CD4-positive, alpha-beta T cell treated with Interleukin-15 for 4 hours (primary cell): ENCODE data around the gene PAM.

Source experiments
- DNase-seq: peaks from one replicate; pipeline ENCODE4 v3.0.0-alpha.2; 2020; ENCODE audit warnings: low spot score

PAM gene

DNA sequence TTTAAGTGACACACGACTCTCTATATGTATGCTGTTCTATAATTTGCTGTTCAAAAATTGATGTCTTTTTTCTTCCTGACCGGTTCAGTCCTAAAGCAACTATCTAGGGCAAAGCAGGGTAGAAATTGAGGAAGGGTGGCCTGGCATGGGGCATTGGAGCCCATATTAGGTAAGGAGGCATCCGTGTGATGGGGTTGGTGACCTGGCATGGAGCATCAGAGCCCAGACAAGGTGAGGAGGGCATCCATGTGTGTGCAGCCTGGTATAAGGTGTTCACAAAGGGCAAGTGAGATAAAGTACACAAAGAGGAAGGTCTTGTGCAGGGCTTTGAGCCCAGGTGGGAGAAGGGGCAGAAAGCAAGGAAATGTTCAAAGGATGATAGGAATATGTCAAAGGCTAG, 104.9 kb downstream of the PAM start:
- DNase-seq: no peak

DNA sequence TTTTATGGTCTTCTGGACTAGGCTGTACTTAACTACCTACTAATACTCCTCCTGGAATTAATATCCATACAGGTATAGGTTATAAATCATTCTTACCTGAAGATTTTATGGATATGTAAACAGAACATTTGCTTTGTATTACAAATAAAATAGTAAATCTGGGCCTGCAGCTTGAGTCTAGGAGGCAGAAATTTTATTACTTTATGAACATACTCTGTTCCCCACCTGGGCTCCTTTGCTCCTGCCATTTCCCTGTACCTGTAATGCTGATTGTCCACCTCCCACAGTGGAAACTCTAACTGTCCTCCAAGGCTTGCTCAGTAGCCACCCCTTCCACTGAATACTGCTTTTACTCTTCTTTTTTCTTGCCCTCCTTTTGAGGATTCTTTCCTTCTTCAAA, 108.0 kb downstream of the PAM start:
- no peak for DNase-seq

DNA sequence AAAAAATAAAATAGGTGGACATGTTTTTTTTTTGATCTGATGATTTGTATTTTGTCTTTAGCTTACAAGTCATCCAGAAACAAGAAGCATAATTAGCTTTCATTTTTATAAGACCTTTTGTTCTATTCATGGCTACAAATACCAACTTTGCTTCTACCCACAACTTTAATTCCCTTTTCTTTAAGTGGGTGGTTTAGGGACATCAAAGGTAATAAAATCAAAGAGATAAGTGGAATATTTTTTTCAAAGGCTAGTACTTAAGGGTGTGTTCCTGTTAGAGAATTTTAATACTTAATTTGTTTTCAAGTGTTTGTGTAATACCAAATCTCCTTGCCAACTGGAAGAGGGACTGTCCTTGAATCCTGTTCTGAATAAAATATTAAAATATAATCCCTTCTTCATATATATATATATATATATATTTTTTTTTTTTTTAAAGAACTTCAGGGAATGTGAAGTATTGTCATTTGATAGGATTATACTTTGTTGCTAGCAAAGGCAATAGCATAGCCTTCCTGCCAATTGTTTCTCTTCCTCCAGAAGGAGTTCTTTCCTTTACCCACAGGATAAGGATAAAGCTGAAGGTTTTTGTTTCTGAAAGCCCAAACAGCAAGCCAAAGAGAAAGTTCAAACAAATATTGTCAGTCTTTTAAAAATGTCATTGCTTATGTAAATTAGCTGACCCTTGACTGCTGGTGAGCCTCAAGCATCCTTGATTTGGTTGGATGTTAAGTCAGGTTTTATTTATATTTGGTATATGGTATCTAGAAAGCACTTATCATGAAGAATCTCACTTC, 108.9 kb downstream of the PAM start:
- no peak for DNase-seq

DNA sequence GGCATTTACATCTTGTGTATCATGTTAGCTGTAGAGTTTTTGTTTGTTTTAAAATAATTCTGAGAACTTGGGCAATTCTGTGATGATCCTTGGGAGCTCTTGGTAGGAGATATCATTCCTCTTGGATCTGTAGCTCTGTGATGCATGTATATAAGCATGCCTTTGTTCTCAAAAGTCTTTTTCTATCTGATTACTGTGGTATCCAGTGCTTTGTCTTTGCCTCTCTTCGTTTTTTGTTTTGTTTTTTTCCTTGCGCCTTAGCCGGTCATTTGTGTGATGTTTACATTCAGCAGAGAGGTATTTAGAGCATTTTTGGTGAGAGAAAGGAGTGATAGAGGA, 110.0 kb downstream of the PAM start:
- no peak for DNase-seq

DNA sequence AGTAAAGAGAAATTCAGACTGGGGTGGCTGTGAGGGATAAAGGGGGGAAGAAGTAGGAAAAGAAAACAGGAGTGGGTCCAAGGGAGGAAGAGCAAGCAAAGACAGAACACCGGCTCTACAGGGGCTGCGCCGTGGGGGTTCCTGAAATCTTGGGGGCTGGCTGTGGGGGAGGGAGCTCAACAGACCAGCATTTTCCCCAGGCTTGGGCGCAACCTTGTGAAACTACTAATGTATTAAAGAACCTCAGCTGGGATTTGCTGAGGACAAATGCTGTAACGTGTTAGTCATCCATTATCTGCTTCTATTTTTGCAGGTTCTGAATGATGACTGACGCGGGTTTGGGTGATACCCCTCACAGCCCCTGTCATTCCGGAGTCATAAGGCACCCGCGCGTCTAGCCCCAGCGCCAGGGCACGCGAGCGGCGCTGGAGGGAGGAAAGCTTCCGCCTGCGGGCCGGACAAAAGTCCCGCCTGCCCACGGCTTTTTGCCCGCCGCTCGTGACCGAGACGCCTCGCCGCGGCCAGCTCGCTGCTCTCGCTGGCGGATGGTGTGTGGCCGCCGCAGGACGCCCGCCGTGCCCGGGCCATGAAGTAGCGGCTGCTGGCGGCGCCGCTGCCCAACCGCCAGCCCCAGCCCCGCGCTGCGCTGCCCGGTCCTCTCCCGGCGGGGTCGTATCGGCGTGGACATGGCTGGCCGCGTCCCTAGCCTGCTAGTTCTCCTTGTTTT, 110.6 kb downstream of the PAM start:
- DNase-seq: peak; percentile 25

DNA sequence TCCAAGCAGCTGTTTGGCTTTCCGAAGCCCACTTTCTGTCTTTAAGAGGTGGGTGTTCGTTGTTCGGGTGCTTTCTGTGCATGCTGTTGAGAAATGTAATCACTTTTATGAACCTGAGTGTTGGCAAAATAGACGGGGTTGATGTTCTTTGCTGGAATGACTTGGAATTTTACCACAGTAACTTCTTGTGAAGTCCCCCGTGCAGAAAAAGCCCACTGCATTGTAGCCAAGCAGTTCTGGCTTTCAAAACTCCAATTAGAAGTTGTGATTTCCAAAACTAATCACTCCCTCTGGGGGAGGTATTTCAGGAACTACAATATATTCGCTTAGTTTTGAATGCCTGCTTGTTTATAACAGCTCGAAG, 111.1 kb downstream of the PAM start:
- DNase-seq: no peak

DNA sequence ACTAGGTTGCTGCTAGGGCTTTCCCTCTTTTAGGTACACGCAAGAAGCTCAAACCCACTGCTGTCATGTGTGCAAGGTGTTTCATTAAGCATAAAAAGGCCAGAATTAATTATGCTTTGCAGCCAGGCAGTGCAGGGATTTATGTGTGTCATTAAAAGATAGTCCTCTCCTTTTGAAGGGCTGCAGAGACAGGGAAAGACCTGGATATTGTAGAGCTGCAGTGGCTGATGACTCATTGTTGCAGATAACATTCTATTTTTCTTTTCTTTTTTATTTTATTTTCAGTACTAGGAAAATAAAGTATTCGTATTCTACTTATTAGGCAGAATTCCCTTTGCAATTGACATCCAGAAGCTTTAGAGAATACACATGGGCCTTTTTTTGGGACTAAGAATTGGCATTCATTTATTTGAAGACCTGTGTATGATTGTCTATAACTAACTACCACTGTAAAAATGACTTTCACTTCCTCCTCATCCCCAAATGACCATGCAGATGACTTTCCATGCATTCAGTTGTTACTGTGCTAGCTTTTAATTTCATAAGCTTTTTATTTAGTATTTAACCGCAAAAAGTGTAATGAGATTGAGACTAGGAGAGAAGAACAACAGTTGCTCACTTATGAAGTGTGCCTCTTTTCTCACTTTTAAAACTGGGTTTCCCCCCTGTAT, 113.0 kb downstream of the PAM start:
- DNase-seq: no peak

DNA sequence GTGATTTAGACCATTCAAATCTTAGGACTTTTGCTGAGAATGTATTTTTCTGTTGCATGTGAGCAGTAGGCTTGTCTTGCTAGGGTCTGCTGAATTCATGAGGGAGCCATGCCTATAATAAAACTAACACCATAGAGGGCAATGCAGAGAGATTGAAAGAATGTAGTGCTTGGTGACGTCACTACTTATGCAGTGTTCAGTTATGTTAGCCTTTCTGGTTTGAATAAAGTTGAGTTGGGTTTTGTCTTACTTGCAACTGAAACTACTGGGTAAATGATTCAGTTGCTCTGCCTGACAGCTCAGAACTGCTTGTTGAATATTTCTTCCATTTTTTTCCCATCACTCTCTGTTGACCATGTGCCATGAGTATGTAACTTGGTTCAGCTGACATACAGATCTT, 114.1 kb downstream of the PAM start:
- DNase-seq: no peak

DNA sequence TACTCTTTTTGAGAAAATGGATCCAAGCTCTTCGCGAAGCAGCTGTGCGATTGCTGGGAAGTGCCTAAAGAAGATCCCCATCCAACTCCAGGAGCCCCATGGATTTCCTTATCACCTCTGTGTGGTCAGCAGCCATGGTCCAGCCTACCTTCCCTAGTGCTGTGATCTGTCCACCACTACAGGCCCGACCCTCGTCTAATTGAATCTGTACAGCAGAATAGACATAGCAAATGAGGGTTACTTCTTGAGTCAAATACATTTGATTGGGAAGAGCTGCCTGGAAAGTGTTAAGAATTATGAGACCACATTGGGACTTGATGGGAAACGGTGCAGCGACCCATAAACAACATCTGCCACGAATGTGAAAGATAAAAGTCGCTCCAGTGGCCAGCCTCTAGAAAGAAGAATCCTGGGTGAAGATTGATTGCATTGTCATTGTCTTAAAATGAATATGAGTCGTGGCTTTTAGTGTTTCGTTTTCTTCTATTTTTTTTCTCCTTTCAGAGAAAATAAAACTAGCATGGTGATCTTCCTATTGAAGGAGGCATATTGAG, 118.4 kb downstream of the PAM start:
- no peak for DNase-seq

DNA sequence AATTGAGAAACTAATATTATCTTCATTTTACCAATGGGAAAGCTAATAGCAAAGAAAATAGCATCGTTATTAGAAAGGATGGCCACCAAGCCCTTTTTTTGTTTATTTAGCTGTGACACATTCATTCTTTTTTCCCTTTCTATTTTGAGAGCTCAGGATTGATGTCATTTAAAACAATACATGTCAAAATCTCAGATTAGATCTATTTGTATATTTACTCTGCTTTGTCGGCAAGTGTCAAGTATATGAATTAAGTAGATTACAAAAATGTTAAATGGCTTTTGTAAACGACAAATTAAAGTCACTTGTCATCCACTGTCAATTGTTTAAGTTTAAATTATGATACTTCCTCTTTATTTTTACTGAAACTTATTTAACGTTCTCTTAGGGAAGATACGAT, 118.9 kb downstream of the PAM start:
- no peak for DNase-seq

DNA sequence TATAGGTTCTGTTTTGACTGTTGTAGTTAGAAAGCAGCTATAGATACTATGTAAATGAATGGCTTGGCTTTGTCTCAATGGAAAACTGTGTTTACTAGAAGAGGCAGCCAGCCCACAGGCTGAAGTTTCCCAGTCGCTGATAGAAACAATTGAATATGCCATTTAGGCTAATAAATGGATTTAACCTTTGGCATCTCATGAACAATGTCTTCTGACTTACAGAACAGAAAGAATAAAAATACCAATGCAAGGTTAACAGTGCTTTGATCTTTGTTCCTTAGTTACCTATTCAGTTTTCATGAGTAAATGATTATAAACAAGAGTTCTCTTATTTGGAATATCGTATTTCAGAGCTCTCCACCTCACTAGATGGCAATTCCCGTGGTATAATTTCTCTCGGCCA, 120.6 kb downstream of the PAM start:
- no peak for DNase-seq

DNA sequence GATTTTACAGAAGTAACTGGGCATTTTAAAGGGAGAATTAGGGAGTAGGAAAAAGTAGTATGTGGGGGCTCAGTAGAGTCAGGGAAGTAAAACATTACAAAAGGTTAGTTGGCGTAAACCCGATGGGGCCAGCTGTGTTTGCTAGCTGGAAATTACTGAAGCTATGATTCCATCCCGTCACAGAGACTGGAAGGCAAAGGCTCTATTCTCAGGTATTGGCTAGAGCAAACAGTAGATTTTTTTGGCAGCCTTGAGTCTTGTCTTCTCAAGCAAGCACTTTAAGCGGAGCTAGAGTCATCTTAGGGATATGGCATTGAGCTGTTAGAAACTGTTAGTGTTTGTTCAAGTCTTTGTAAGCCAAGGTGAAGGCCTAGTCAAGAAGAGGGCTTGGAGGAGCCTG, 121.5 kb downstream of the PAM start:
- no peak for DNase-seq

DNA sequence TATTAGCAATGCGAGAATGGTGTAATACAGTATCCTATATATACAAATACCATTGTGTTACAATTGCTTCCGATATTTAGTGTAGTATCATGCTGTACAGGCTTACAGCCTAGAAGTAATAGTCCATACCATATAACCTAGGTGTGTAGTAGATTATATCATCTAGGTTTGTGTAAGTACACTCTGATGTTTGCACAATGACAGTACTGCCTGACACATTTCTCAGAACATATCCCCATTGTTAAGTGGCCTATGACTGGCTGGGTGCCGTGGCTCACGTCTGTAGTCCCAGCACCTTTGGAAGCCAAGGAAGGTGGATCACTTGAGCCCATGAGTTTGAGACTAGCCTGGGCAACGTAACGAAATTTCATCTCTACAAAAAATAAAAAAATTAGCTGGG, 124.6 kb downstream of the PAM start:
- DNase-seq: no peak

DNA sequence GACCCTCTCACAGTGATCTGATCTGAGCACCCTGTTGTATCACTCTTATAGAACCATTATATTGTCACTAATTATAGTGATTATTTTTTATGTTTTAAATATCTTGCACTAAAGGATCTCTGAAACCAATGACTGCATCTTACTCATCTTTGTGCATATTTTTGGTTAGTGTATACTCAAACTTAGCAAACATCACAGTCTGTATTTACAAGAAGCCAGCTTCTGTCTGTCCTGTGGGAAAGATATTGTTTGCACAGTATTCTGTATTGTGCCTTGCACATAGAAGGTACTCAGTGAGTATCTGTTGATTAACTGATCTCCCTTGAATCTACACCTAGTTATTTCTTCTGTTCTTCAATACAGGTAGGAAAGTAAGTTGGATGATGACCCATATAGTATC, 131.5 kb downstream of the PAM start:
- DNase-seq: no peak

DNA sequence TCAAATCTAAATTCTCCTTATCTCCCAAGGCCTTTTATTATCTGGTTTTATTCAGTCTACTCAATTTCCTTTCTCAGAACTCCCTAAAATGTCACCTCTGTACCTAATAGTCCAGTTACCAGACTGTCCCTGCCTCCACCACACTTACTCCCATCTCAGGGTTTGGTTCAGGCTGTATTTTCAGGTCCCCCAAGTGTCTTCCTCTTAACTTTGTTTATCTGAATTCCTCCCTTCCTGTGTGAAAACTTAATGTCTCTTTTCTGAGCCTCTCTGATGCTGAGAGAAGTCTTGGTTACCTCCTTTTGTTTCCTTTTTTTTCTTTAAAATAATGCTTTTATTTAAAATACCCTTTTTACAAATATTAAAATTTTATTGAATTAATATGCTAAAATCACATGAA, 133.4 kb downstream of the PAM start:
- no peak for DNase-seq

DNA sequence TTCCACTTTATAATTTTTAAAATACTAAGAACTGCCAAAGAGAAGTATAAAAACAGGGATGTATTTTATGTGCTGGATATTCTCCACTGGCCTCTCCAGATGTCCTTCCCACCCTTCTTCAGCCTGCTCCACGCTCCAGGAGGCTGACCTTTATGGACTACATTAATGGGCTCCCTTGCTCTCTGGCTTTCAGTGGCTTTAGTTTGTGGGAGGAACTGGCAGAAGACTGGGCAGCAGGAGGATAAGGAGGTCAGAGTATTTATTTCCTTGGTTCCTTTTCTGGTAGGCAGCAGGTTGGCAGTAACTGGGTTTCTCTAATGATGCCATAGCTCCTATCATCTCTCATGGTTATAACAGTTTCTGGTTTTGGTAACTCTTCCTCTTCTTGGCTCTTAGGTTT, 133.9 kb downstream of the PAM start:
- DNase-seq: no peak

DNA sequence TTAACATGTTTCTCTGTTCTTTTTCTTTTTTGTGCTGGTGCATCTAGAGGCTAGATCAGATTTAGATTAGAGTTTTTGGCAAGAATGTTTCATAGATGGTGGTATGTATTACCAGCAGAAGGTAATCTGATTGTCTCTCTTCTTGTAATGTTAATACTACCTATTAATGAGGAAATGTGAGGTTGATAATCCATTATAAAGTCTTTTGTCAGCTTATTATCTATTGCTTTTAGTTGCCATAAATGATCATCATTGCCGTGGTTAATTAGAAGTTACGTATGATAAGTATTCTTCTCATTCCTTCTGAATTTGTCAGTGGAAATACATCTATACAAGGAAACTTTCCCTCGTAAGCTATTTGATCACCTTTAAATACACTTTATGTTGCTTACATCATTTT, 135.0 kb downstream of the PAM start:
- DNase-seq: no peak

DNA sequence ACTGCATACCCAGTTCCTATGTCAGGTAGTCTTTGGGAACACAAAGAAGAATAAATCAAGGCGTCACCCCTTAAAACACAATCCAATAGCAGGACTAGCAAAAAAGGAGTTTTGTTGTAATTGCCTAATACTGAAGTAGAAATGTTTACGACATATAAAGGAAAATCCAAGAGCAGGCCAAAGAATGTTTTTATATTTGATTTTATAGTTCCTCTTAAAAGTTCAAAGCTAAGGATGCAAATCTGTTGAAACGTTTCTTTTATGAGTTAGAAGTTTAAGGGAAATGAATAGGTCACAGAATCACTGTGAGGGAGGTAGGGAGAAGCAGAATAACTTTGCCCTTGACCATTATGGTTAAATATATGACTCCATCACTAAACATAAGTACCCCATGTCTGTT, 136.1 kb downstream of the PAM start:
- DNase-seq: no peak

DNA sequence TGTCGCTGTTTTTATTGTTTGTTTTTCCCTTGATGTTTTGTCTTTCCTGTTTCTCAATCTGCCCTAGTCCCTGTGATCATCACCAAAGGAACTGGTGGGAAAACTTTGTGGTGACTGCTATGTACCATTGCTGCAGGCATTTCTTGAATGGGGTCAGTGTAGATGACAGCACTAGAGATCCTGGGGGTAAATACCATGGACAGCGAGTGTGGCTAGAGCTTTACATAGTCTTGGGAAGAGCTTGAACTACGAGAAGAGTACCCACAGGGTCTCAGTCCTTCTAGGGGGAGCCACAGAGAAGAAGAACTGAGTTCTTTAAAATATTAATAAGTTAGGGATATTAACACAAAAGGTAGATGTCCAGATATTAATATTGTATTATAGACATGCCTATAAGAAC, 138.8 kb downstream of the PAM start:
- no peak for DNase-seq

DNA sequence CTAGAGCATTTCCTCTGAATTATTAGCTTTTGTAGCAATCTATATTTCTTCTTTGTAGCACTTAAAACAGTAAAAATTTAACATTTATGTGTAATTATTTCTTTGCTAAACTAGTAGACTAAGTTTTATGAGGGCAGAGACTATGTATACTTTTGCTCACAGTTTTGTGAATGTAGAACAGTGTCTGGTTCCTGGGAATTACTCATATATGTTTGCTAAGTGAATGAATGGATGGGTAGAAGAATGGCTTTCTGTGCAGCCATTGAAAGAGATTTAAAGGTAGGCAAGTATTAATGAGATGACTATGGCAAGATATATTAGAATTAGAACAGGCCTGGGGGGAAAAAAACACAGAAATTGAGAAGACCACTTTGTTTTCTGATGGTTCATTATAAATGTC, 140.1 kb downstream of the PAM start:
- no peak for DNase-seq

DNA sequence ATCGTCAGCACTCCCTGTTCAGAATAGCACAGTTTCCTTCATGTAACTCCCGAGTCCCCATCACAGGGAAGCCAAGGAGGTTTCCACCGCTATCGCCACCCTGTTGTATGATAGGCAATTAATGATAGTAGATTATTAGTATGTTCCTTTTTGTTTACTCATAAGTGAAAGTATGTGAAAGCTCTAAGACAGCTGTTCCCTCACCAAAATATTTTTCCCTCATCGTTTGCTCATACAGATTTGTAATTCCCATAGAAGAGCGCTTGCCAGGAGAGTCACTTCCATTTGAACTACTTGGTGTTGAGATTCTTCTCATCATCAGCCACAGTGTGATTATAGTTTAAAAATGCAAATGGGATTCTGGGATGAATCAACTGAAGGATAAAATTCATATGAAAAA, 140.9 kb downstream of the PAM start:
- no peak for DNase-seq

DNA sequence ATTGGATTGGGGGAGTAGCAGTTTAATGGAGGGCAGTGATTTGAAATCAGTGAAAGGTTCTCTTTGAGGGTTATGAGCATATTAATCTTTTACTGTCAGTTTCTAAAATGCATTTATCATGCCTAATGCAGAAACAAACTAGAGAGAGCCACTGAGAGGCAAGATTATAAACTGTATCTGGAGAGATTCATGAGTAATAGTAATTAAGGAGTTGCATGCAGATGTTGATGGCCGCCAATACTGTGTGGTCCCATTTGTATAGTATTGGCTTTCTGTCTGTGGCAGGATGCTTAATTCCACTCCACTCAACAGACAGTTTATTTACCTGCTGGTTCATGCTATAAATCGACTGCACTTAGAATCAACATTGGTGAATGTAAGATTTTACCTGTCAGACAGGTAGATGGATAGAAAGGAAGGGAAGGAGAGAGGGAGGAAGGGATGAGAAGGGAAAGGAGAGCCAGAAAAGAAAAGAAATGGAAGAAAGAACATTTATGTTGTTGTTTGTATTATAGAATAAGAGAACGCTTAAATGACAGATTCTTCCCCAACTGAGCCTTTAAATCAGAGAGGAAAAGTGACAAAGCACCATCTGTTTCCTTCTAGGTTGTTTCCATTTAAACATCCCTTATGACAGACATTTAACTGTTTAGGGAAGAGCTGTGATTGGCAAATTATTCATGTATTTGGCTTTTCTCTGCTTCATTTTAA, 146.5 kb downstream of the PAM start:
- DNase-seq: no peak

DNA sequence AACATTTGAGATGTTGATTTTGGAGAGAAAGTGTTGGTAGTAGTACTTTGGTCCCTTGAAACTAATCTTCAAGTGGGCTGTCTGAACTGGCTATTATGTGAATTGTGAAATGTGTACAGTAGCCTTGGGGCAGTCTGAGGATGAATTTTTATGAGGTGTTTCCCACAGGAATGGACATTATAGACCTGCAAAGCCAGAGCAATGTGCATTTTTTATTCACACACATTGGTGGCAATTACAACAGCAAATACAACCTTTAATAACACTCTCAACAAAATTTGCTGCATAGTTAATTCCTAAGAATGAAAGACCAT, 147.0 kb downstream of the PAM start:
- DNase-seq: no peak
